ENCODE results near the gene ALG8.

Gene ALG8

DNA sequence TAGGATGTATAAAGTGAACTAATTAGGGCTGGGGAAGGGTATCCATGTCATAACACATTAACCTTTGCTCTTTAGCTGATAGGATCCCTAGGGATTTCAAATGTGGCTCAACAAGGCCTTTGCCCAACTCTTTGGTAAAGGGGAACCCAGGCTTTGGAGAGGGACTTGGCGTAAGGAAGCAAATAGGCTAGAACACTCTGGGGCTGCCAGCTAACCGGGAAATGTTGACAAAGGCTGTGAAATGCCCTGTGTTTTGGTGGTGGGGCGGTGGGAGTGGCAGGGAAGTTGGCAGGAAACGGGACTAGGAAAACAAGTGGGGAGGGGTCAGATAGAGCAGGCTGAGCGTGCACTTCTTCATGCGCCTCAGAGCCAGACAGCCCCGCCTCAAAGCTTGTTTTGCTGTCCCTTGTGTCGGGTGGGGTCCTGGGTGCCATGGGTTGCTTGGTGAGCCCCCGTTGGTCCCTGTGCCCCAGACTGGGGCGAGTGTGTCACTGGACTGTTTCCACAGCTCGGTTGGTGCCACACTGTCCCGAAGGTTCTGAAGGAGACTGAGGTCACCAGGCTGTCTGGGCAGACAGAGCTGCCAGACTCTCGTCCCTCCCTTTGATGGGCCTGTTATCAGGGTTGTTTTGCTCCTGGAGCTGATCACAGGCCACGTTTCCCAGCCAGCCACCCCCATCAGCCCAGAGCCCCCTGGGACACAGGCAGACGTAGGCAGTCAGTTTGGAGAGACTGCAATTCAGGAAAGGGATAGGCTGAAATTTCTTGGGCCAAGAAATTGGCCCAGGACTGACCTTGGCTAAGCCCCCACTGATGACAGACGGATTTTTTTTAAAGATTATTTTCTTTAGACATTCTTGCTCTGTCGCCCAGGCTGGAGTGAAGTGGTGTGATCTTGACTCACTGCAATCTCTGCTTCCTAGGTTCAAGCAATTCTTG, 29.4 kb upstream of the ALG8 start:
- TF ChIP-seq, protein P1, sequence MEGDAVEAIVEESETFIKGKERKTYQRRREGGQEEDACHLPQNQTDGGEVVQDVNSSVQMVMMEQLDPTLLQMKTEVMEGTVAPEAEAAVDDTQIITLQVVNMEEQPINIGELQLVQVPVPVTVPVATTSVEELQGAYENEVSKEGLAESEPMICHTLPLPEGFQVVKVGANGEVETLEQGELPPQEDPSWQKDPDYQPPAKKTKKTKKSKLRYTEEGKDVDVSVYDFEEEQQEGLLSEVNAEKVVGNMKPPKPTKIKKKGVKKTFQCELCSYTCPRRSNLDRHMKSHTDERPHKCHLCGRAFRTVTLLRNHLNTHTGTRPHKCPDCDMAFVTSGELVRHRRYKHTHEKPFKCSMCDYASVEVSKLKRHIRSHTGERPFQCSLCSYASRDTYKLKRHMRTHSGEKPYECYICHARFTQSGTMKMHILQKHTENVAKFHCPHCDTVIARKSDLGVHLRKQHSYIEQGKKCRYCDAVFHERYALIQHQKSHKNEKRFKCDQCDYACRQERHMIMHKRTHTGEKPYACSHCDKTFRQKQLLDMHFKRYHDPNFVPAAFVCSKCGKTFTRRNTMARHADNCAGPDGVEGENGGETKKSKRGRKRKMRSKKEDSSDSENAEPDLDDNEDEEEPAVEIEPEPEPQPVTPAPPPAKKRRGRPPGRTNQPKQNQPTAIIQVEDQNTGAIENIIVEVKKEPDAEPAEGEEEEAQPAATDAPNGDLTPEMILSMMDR (IDR thresholded peaks at IDR 0.05; ENCODE audit: extremely low read depth, insufficient read depth, missing control alignments), result no peak
- DNase-seq (ENCODE audit: low spot score), result no peak
- in situ Hi-C loops (cut with MboI; ENCODE audit: low pct_unique_long_range_greater_than_20kb, low sequenced_read_pairs, unreplicated experiment), result no loop called here

DNA sequence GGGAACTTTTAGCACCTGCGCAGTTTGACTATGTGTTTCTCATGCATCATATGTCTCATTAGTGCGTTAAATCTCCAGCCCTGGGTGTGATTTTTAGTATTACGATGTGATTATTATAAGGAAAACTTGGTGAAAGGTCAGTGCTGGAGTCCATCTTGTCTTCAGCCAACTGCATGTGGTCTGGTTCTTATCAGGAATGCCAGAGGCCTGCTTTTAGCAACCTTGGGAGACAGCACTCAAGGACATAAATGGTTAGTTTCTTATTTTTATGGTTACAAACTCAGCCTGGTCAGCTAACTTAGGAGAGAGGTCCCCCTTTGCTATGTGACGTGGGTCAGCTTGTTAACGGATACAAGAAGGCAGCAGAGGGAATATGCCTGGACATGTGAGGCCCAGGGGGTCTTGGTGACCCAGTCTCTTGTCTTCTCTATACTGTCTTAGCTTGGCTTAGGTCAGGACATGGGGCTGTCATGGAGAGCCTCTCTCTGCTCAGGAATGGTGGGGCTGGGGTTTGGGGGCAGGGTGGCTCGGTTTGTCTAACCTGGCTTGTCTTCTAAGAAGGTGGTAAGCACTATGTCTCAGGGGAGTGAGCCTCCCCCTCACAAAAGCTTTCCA, 27.5 kb upstream of the ALG8 start:
- DNase-seq (ENCODE audit: low spot score), result no peak
- in situ Hi-C loops (cut with MboI; ENCODE audit: low pct_unique_long_range_greater_than_20kb, low sequenced_read_pairs, unreplicated experiment), result no loop called here
- TF ChIP-seq, protein P1 (IDR thresholded peaks at IDR 0.05; ENCODE audit: extremely low read depth, insufficient read depth, missing control alignments), result no peak

DNA sequence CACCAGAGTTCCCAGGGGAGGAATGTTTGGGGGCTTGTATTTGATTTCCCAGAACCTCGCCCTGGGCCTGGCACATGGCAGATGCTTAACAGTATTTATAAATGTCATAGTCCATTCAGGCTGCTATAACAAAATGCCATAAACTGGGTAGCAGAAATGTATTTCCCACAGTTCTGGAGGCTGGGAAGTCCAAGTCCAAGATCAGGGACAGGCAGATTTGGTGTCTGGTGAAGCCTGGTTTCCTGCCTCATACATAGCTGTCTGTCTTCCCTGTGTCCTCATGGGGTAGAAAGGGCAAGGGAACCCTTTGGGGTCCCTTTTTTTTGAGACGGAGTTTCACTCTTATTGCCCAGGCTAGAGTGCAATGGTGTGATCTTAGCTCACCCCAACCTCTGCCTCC, 25.0 kb upstream of the ALG8 start:
- in situ Hi-C loops (cut with MboI; ENCODE audit: low pct_unique_long_range_greater_than_20kb, low sequenced_read_pairs, unreplicated experiment), result no loop called here
- TF ChIP-seq, protein P1 (IDR thresholded peaks at IDR 0.05; ENCODE audit: extremely low read depth, insufficient read depth, missing control alignments), result no peak
- DNase-seq (ENCODE audit: low spot score), result no peak

DNA sequence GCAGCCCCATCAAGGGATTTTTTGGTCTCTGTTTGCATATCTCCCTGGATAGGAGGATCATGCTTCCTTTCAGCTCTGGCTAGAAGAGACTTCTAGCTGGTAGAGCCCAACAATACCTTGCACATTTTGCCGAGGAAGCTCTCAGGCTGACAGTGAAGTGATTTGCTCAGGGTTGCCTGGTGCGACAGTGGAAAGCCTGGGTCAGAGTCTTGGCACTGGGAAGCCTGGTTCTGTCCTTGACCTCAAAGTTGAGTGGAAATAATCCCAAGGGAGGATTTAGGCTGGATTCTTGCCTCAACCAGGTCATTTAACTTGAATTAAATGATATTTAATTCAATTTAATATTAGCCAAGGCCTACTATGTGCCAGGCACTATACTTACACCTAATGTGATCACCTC, 24.4 kb upstream of the ALG8 start:
- TF ChIP-seq, protein P1 (IDR thresholded peaks at IDR 0.05; ENCODE audit: extremely low read depth, insufficient read depth, missing control alignments), result no peak
- in situ Hi-C loops (cut with MboI; ENCODE audit: low pct_unique_long_range_greater_than_20kb, low sequenced_read_pairs, unreplicated experiment), result no loop called here
- no peak for DNase-seq (ENCODE audit: low spot score)

DNA sequence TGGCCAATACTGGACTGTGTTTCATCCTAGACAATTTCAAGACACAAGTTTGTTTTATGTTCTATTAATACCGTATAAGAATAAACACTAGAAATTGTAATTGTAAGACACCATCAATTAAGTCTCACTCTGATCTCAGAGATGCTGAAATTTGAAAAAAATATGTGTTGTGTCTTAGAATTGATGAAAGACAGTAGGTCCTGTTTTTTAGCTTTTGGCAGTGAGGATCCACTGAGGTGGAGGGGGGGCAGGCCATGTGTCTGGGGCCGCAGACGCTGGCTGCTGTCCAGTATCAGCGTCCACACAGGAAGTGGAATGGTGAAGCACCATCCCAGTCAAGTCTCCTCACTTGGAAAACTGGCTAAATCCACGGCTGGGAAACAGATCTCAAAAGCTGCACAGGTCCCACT, 22.5 kb upstream of the ALG8 start:
- in situ Hi-C loops (cut with MboI; ENCODE audit: low pct_unique_long_range_greater_than_20kb, low sequenced_read_pairs, unreplicated experiment), result no loop called here
- TF ChIP-seq, protein P1 (IDR thresholded peaks at IDR 0.05; ENCODE audit: extremely low read depth, insufficient read depth, missing control alignments), result no peak

DNA sequence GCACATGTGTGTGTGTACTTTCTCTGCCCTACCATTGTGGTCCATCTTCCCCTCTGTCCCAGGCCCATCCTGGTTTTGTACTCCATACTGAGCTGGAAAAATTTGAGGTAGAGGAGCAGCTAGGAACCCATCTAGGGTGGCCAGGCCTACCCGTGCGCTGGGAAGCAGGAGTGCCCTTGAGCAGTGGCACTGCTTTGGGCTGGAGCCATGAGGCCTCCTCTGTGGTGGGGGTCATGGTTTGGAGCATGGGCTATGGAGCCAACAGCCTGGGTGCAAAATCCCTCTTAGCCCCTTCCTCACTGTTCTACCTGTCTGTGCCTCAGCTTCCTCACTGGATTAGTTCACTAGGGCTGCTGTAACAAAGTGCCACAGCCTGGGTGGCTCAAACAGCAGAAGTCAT, 21.9 kb upstream of the ALG8 start:
- no peak for DNase-seq (ENCODE audit: low spot score)
- TF ChIP-seq, protein P1 (IDR thresholded peaks at IDR 0.05; ENCODE audit: extremely low read depth, insufficient read depth, missing control alignments), result no peak
- in situ Hi-C loops (cut with MboI; ENCODE audit: low pct_unique_long_range_greater_than_20kb, low sequenced_read_pairs, unreplicated experiment), result no loop called here

More for the DNA sequence above, 22.5 kb upstream of the ALG8 start:
- DNase-seq (ENCODE audit: low spot score), result no peak

Data from GM13977 (cell line).